HG03439 (cell line): ENCODE data around the gene DMRT3.

ENCODE experiments used
- ATAC-seq: cut with Tn5 transposase; IDR thresholded peaks from one replicate; pipeline ENCODE4 v1.9.1; 2021; ENCODE audit warnings: mild to moderate bottlenecking, moderate library complexity; ENCODE audit not compliant: unreplicated experiment

DMRT3 gene

GRCh38 chr9:976258-976942, at the start of gene DMRT3:
Gene DMRT3, plus strand, starts transcription at chr9:976655. Its CDS starts 347 bp downstream, at chr9:977002.
- ATAC-seq: no peak

DNA sequence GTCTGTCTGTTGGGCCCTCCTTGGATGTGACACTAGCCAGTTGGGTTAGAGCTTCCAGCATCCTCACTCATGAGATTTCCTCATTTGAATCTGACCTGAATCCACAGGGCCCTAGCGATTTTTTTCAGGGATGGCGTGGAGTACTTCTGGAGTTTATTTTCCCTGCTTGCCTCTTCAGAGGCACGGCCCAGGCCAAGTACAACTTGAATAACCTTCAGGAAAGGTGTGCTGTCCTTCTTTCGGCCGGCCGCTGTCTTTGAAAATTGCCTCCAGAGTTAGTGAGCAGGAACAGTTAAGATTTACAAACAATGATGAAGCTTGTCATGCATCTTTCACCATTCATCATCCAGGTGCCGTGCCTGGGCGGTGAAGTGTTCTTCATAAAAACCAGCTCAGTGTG, 49.5 kb upstream of the DMRT3 start:
- ATAC-seq: no peak

DNA sequence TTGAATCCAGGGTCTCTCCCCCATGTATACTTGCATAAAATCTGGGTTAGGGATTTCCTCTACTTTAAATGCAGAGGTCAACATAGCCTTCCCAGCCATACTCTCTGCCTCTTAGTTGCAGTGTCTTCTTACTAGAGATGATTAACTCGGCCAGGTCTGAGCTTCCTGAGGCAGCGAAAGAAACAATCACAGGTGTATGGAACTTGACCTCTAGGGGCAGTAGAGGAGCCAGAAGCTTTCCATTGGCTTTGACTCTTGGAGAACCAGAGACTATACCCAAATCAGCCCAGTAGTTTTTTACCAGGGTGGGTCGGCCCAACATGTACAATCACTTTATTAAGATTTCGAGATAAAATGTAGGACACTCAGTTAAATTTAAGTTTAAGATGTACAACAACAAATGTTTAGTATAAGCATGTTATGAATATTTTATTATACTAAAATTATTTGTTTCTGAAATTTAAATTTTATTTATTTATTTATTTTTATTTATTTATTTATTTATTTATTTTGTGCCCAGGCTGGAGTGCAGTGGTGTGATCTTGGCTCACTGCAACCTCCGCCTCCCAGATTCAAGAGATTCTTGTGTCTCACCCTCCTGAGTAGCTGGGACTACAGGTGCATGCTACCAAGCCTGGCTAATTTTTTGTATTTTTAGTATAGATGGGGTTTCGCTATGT, 48.0 kb upstream of the DMRT3 start:
- no peak for ATAC-seq

DNA sequence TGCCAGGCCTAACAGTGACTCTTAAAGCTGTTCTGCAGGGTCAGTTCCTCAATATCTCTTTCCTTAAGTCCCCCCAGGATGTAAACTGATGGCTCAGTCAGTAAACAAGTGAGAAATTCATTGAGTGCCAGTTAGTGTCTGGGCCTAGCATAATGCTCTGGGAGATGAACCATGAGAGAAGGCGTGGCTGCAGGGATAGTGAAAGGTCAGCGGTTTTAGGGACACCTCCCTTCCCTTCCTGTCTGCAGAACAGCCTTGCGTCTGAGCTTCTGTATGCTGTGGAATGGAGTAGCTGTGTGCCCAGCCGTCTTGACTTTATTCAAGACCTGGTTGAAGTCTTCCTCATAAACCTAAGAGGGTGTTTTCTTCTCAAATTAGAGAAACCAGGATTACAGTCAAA, 46.7 kb upstream of the DMRT3 start:
- ATAC-seq: no peak

DNA sequence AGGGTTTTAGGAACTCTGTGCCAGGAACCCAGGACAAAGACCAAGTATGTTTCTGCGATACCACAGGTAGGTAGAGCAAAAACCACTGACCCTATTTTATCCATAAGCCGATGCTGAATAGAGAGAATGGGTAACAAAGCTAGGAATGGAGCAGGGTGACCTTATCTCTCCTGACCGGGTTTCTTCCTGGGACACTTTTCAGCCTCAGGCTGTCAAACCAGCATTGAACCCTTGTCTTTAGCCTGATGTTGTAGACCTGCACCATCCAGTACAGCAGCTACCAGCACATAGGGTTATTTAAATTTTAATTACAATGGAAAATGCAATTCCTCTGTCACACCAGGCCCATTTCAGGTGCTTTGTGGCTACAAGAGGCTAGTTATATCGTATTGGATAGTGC, 43.1 kb upstream of the DMRT3 start:
- ATAC-seq: no peak

- ATAC-seq: no peak
Measured at GRCh38 chr9:935348-935965, 41.0 kb upstream of the DMRT3 start.

DNA sequence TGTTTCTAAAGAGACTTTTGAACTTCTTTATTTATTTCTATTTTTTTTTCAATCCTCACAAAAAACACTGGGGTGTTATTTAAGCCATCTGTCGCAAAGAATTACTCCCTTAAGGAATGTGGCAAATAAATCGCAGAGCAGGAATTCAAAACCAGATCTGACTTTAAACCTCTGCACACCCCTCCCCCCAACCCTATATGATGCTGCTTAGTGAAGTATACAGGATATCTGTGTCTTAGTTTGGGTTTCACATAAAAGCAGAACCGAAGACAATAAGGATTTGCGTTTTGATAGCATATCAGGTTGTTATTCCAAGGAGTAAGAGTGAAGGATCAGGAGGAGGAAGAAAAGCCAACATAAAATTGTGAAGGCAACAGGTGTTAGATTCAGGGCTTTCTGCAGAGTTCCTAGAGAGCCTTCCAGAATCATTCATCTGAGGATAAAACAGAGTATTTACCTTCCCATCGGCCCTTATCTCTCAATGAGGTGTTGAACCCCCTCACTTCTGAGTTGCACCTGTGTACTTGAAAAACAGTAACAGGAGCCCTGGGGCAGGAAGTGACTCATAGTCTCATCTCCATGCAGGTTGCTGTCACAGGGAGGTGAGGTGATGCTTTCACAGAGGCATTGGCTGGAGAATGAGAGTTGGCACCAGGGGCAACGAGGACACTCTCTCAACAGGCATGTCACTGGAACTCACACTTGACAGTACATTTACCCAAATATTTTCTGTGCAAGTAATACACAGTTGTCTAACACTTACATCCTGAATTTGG, 33.5 kb upstream of the DMRT3 start:
- ATAC-seq: no peak

DNA sequence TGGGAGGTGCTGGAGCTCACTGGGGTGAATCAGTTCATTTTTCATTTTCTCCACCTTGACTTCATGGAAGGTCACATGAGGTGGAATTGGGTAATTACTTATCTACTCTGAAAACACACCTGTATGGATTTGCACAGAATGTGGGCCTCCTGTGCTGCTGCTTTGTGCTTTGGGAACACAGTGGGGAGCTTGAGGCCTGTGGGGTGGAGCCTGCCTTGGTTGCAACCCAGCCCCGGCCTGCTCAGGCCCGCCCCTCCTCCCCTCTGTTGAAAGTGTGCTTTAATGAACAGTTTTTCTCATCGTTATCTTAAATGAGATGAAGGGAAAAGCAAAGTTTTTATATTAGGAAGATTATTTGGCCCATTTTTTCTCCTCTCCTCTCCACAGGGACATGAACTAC, 28.5 kb upstream of the DMRT3 start:
- ATAC-seq: no peak

DNA sequence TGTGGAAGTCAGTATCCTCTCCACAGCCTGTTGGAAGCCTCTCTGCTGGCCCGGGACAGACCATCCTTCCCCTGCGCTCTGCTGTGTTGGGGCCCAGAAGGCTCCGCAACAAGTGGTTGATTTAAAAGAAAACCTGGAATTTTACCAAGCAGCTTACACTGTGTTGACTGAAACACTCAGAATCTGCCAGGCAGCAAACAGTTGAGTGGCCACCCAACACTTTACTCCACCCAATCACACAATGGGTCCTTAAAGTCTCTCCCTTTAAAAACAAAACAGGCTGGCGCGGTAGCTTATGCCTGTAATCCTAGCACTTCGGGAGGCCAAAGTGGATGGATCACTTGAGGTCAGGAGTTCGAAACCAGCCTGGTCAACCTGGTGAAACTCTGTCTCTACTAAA, 28.0 kb upstream of the DMRT3 start:
- ATAC-seq: no peak

- ATAC-seq: no peak
Measured at GRCh38 chr9:950139-950538, 26.3 kb upstream of the DMRT3 start.

DNA sequence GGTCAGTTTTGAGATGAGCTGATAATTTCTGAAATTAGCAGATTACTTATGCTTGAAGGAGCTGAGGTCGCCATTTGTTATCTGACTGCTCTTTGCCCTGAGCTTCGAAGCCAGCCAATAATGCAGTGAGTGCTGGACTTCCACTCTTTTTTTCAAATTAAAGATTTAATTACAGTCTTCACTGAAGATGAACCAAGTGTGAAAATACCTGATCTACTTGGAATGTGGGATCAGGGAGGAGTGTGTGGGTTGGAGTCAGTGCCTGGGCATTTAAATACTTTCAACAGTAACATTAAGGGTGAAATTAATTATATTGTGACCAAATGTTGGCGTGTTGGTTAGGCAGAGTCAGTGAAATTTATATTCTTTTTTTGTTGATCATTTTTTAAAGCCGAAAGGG, 23.9 kb upstream of the DMRT3 start:
- ATAC-seq: no peak

GRCh38 chr9:959105-959504, 17.4 kb upstream of the DMRT3 start:
- ATAC-seq: no peak

- no peak for ATAC-seq
Measured at GRCh38 chr9:959914-960313, 16.5 kb upstream of the DMRT3 start.

GRCh38 chr9:962023-962422, 14.4 kb upstream of the DMRT3 start:
- ATAC-seq: no peak

GRCh38 chr9:965497-965896, 11.0 kb upstream of the DMRT3 start:
- ATAC-seq: no peak

DNA sequence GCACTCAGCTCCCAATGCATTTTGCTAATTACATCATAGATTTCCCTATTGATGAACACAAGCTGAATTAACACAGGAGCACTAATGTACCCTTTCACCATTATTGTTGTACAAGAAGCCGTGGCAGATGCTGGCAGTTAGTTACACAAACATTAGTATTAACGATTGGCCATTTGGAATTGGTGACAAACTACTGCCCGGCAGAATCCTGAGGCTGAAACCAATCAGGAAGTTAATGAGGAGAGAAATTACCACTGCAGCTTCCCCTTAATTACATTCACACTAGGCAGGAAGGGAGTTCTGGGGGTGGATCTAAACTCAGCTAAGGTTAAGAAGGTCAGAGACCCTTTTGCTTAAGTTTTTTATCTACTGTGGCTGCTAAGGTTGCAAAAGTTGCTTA, 9.6 kb upstream of the DMRT3 start:
- ATAC-seq: no peak

GRCh38 chr9:967436-967835, 9.0 kb upstream of the DMRT3 start:
- no peak for ATAC-seq

GRCh38 chr9:967903-968641, 8.4 kb upstream of the DMRT3 start:
- ATAC-seq: no peak

DNA sequence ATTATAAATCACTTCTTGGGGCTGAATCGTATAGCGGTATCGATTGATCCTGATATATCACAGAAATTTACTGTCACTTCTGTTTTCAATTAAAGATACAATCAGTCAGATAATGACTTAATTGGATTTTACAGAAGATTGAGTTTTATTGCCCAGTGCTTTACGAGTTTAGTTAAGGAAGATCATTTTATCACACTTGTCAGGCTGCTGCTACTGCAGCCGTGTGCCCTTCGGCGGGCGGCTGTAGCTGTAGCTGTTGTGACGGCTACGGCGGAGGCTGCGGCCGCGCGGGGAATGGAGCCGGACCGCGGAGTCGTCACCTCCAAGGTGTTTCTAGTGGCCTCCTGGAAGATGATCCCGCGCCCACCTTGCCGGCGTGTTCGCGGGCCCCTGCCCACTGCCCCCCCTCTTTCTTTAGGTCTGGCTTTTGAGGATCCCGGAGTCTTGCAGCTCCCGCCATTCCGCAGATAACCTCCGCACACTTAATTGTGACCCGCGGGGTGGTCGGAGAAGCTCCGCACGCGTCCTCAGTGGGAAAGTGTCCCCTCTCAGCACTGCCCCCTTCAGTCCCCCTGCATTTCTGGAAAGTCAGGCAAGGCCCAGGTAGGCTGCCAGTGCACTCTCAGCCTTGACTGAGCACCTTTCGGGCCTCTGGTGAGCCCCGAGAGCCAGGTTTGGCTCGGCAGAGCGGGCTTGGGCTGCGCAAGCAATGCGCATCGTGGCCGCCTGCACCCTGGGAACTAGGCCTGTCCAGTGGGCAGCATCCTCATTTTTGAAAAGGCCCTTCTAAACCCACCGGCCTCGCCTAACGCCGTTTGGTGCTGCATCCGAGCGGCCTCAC, 6.9 kb upstream of the DMRT3 start:
- ATAC-seq: no peak
